Measurements from ENCODE around the gene VAV3. TPM values are rescaled to one million over a fixed set of nuclear protein-coding genes. Genes with fewer than 3 reads are reported as not detected.

VAV3 gene
- total and polyA plus RNA-seq, 9 of the 15 experiments (the other 6 are each of a cell fraction or from before 2014, with no cell fraction given): not detected

DNA sequence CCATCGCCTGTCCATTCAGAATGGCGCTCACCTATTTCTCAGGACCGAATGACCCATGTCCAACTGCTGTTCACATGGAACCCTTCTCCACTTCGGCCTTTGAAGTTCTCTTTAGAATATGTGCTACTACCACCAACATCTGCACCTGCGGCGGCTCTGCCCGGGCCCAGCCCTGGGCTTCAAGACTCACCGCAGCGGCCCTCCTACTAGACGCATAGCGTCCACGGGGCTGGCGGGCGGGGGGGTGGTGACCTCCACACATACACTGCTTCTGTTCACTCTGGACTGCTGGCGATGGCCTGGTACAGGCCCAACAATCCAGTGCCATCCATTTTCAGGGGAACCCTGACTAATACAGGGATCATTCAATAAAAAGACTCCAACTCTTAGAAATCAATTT, 394.2 kb downstream of the VAV3 start (continued):
- TF ChIP-seq, protein P1, sequence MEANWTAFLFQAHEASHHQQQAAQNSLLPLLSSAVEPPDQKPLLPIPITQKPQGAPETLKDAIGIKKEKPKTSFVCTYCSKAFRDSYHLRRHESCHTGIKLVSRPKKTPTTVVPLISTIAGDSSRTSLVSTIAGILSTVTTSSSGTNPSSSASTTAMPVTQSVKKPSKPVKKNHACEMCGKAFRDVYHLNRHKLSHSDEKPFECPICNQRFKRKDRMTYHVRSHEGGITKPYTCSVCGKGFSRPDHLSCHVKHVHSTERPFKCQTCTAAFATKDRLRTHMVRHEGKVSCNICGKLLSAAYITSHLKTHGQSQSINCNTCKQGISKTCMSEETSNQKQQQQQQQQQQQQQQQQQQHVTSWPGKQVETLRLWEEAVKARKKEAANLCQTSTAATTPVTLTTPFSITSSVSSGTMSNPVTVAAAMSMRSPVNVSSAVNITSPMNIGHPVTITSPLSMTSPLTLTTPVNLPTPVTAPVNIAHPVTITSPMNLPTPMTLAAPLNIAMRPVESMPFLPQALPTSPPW (CRISPR knock-in tag; IDR thresholded peaks at IDR 0.05): no peak
- no peak for TF ChIP-seq CREB1 (IDR thresholded peaks at IDR 0.05)
- TF ChIP-seq CREB1 (CRISPR knock-in tag; IDR thresholded peaks at IDR 0.05): no peak
- TF ChIP-seq, protein P2, sequence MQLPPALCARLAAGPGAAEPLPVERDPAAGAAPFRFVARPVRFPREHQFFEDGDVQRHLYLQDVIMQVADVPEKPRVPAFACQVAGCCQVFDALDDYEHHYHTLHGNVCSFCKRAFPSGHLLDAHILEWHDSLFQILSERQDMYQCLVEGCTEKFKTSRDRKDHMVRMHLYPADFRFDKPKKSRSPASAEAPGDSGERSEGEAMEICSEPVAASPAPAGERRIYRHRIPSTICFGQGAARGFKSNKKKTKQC (CRISPR knock-in tag; IDR thresholded peaks at IDR 0.05): no peak
- TF ChIP-seq, protein P3, sequence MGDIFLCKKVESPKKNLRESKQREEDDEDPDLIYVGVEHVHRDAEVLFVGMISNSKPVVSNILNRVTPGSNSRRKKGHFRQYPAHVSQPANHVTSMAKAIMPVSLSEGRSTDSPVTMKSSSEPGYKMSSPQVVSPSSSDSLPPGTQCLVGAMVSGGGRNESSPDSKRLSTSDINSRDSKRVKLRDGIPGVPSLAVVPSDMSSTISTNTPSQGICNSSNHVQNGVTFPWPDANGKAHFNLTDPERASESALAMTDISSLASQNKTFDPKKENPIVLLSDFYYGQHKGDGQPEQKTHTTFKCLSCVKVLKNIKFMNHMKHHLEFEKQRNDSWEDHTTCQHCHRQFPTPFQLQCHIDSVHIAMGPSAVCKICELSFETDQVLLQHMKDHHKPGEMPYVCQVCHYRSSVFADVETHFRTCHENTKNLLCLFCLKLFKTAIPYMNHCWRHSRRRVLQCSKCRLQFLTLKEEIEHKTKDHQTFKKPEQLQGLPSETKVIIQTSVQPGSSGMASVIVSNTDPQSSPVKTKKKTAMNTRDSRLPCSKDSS (IDR thresholded peaks at IDR 0.05; ENCODE audit: low read depth, partially characterized antibody): no peak
- no peak for TF ChIP-seq SRSF3 (IDR thresholded peaks at IDR 0.05; ENCODE audit: insufficient read depth, low read length)
- TF ChIP-seq, protein P4, sequence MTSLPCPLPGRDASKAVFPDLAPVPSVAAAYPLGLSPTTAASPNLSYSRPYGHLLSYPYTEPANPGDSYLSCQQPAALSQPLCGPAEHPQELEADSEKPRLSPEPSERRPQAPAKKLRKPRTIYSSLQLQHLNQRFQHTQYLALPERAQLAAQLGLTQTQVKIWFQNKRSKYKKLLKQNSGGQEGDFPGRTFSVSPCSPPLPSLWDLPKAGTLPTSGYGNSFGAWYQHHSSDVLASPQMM (CRISPR knock-in tag; IDR thresholded peaks at IDR 0.05): no peak
- no peak for TF ChIP-seq ARNT (IDR thresholded peaks at IDR 0.05)
- TF ChIP-seq, protein P5, sequence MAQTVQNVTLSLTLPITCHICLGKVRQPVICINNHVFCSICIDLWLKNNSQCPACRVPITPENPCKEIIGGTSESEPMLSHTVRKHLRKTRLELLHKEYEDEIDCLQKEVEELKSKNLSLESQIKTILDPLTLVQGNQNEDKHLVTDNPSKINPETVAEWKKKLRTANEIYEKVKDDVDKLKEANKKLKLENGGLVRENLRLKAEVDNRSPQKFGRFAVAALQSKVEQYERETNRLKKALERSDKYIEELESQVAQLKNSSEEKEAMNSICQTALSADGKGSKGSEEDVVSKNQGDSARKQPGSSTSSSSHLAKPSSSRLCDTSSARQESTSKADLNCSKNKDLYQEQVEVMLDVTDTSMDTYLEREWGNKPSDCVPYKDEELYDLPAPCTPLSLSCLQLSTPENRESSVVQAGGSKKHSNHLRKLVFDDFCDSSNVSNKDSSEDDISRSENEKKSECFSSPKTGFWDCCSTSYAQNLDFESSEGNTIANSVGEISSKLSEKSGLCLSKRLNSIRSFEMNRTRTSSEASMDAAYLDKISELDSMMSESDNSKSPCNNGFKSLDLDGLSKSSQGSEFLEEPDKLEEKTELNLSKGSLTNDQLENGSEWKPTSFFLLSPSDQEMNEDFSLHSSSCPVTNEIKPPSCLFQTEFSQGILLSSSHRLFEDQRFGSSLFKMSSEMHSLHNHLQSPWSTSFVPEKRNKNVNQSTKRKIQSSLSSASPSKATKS (CRISPR knock-in tag; IDR thresholded peaks at IDR 0.05): no peak
- TF ChIP-seq, protein P6, sequence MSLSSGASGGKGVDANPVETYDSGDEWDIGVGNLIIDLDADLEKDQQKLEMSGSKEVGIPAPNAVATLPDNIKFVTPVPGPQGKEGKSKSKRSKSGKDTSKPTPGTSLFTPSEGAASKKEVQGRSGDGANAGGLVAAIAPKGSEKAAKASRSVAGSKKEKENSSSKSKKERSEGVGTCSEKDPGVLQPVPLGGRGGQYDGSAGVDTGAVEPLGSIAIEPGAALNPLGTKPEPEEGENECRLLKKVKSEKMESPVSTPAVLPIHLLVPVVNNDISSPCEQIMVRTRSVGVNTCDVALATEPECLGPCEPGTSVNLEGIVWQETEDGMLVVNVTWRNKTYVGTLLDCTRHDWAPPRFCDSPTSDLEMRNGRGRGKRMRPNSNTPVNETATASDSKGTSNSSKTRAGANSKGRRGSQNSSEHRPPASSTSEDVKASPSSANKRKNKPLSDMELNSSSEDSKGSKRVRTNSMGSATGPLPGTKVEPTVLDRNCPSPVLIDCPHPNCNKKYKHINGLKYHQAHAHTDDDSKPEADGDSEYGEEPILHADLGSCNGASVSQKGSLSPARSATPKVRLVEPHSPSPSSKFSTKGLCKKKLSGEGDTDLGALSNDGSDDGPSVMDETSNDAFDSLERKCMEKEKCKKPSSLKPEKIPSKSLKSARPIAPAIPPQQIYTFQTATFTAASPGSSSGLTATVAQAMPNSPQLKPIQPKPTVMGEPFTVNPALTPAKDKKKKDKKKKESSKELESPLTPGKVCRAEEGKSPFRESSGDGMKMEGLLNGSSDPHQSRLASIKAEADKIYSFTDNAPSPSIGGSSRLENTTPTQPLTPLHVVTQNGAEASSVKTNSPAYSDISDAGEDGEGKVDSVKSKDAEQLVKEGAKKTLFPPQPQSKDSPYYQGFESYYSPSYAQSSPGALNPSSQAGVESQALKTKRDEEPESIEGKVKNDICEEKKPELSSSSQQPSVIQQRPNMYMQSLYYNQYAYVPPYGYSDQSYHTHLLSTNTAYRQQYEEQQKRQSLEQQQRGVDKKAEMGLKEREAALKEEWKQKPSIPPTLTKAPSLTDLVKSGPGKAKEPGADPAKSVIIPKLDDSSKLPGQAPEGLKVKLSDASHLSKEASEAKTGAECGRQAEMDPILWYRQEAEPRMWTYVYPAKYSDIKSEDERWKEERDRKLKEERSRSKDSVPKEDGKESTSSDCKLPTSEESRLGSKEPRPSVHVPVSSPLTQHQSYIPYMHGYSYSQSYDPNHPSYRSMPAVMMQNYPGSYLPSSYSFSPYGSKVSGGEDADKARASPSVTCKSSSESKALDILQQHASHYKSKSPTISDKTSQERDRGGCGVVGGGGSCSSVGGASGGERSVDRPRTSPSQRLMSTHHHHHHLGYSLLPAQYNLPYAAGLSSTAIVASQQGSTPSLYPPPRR (CRISPR knock-in tag; IDR thresholded peaks at IDR 0.05; ENCODE audit: borderline replicate concordance): no peak
- no peak for TF ChIP-seq POLR3G (IDR thresholded peaks at IDR 0.05; ENCODE audit: extremely low read depth, insufficient read length, insufficient replicate concordance)
- no peak for TF ChIP-seq HIVEP1 (CRISPR knock-in tag; IDR thresholded peaks at IDR 0.05)
- no peak for TF ChIP-seq CBFA2T2 (conservative IDR thresholded peaks at IDR 0.05)
